Erythroblast (primary cell): ENCODE measurements around the gene BCAP31.
A peak's percentile ranks its signal among the peaks of the same experiment; 100 is the strongest.

Source experiments
- DNase-seq, 2 experiments: peaks; one replicate each; lab custom pipeline; 2025; lab: John Stamatoyannopoulos, UW
- GATA1 ChIP-seq: IDR thresholded peaks from 2 replicates; pipeline ENCODE4 v1.6.1; 2011; ENCODE audit warnings: low read depth, mild to moderate bottlenecking, control low read depth, low read length, moderate library complexity
- POLR2A ChIP-seq: IDR thresholded peaks from 2 replicates; pipeline ENCODE4 v1.6.1; 2011; ENCODE audit warnings: mild to moderate bottlenecking, low read length

BCAP31 gene

DNA sequence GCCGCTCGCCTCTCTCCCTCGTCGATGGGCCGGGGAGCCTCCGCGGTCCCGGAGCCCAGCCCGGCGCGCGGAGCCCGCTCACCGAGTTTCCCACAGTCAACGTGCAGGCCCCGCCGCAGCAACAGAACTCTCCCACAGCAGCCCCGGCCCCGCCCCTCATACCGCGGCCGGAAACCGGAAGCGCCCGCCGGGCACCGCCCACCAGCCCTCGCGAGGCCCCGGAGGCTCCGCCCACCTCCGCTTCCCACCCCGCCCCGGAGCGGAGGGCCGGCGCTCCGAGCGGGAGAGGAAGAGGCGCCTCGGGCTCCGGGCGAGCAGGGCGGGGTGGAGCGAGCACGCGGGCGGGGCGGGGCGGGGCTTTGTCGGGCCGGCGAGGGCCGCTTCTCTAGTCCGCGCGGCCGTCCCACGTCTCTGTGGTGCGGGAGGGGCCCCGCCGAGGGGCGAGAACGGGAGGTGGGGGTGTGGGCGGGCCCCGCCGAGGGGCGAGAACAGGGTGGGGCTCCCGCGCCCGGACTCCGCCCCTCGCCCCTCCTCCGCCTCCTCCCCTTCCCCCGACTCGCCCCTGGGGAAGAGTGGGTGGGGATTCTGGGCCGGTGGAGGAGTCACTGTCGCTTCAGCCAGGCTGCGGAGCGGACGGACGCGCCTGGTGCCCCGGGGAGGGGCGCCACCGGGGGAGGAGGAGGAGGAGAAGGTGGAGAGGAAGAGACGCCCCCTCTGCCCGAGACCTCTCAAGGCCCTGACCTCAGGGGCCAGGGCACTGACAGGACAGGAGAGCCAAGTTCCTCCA is at the start of gene BCAP31, which contains the start of gene ABCD1:
TSS of gene BCAP31 (minus strand) at position 136 of the 787 bp plus-strand sequence. CDS start 1,143 bp downstream, outside the sequence.
TSS of gene ABCD1 (plus strand) at position 605 of the 787 bp plus-strand sequence. CDS start 411 bp downstream, outside the sequence.
- TF ChIP-seq POLR2A (peak; percentile 30), GATA1 (no peak)
- DNase-seq: peak; percentile 92 to 95

DNA sequence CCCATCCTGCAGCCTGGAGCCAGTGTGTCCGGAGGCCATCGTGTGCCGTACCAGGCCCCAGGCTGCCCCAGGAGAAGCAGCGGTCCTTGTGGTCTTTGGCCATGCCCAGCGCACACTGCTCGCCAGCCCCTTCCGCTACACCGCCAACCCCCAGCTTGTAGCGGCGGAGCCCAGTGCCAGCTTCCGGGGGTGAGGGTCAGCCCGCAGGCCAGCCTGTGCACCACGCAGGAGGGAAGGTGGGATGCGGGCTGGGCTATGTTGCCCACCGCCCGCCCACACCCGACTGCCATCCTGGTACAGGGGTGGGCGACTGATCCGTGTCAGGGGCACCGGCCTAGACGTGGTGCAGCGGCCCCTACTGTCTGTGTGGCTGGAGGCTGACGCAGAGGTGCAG is 49.0 kb upstream of the BCAP31 start:
- TF ChIP-seq GATA1: no peak
- no peak for TF ChIP-seq POLR2A
- no peak for DNase-seq

DNA sequence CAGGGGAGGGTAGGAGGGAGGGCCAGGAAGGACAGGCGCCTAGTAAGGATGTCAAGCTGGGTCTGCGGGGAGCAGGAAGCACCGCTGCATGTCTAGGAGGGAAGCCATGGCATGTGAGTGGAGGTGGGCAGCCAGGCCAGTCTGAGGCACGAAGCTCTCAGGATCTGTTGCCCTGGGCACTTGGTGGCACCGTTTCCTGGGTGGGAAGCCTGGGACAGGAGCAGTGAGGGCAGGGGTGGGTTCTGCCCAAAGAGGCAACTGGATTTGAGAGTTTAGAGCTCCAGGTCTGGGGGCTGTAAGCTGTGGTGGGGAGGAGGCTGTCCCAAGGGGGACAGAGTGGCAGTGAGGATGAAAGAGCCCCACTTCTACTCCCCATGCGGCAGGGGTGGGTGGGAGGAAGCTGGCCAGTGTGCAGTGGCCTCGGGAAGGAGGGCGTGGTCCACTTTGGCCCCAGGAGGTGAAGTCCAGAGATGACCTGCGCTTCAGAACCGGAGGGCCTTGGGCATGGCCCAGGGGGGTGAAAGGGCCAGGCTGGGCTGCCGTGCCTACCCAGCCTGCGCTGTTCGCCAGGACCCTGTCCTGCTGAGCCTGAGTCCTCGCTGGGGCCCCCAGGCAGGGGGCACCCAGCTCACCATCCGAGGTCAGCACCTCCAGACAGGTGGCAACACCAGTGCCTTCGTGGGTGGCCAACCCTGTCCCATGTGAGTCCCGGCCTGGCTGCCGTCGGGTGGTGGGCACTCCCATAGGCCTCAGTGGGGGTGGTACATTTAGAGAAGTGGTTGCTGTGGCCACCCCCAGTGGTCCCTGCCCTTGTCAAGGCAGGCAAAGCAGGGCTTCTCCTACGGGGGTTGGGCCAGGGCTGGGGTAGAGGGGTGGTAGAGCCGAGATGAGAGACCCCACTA is 48.4 kb upstream of the BCAP31 start:
- TF ChIP-seq GATA1 (no peak), POLR2A (no peak)
- DNase-seq: no peak

DNA sequence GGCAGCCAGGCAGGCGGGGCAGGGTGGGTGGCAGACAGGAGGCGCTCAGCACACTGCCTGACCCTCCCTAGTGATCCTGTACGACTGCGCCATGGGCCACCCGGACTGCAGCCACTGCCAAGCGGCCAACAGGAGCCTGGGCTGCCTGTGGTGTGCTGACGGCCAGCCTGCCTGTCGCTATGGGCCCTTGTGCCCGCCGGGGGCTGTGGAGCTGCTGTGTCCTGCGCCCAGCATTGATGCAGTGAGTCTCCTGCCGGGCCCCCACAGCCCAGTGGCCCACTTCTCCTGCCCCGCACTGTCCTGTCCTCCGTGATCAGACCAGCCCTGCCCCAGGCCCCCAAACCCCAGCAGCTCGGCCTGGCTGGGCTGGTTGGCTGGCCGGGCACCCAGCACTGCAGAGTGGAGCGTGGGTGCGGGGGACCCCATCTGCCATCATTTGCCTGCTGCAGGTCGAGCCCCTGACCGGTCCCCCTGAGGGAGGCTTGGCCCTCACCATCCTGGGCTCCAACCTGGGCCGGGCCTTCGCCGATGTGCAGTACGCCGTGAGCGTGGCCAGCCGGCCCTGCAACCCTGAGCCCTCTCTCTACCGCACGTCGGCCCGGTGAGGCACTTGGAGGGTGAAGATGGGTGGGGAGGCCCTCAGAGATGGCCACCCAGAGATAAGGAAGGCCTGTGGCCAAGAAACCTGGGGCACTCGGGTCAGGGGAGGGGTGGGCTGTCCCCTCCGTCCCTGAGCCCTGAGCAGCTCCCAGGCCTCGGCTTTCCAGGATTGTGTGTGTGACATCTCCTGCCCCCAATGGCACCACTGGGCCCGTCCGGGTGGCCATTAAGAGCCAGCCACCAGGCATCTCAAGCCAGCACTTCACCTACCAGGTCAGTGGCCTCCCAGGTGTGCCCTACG is 47.5 kb upstream of the BCAP31 start:
- TF ChIP-seq GATA1 (no peak), POLR2A (no peak)
- no peak for DNase-seq

DNA sequence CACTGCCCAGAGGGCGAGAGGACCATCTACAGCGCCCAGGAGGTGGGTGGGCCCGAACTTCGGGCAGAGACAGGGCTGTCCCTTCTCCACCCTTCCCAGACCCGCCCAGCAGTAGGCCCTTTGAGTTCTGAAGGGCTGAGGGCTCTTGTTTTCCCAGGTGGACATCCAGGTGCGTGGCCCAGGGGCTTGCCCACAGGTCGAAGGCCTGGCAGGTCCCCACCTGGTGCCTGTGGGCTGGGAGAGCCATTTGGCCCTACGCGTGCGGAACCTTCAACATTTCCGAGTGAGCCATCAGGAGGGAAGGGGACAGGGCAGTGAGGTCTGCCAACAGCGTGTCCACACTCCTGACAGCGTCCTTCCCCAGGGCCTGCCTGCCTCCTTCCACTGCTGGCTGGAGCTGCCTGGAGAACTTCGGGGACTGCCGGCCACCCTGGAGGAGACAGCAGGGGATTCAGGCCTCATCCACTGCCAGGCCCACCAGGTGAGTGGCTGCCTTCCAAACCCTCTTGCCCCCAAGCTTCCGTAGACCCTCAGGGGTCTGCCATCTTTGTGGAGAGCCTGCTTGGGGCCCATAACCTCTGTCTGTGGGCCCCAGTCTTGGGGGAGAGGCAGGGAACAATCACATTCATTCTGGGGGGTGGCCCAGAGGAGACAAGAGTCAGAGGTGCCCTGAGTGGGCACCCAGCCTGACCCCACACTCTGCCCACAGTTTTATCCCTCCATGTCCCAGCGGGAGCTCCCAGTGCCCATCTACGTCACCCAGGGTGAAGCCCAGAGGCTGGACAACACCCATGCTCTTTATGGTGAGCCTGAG is 46.6 kb upstream of the BCAP31 start:
- no peak for DNase-seq
- TF ChIP-seq GATA1 (no peak), POLR2A (no peak)

DNA sequence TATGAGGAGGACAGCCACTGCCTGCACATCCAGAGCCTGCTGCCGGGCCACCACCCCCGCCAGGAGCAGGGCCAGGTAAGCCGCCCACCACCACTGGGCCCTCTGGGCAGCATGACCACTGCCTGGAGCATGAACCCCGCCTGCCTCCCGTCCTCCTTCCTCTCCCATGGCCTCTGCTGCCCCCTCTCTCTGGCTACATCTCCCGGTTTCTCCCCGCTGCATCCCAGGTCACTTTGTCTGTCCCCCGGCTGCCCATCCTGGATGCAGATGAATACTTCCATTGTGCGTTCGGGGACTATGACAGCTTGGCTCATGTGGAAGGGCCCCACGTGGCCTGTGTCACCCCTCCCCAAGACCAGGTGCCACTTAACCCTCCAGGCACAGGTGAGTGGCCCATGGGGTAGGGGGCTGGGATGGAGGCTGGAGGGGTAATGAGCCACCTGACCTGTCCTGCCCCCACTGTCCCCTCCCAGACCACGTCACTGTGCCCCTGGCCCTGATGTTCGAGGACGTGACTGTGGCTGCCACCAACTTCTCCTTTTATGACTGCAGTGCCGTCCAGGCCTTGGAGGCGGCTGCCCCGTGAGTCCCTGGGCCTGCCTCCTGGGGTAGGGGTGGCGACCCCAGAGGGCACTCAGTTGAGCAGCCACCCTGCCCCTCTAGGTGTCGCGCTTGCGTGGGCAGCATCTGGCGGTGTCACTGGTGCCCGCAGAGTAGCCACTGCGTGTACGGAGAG is 45.8 kb upstream of the BCAP31 start:
- no peak for DNase-seq
- TF ChIP-seq GATA1 (no peak), POLR2A (no peak)

DNA sequence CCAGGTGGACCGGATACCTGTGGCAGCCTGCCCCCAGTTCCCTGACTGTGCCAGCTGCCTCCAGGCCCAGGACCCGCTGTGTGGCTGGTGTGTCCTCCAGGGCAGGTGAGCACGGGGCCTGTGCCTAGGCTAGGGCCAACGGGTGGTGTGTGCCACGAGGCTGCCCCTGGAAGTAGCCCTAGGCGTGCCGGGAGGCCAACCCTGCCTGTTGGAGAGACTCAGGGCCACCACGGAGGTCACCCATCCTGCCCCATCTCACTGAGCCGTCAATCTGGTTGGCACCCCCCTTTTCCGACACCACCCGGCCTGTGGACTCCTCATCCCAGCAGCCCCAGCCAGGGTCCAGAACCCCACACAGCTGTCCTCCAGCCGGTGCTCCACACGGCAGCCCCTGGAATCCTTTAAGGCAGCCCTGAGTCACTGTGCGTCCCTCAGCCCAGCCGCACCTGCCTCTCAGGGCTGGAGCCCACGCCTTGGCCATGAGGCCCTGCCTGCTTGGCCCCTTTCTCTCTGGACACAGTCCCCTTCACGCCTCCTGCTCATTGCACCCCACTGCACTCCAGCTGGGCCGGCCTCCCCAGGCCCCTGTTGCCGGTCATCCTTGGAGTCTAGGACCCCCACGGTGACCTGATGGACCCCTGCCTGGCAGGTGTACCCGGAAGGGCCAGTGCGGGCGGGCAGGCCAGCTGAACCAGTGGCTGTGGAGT is 45.1 kb upstream of the BCAP31 start:
- no peak for TF ChIP-seq GATA1
- TF ChIP-seq POLR2A: no peak
- DNase-seq: no peak

DNA sequence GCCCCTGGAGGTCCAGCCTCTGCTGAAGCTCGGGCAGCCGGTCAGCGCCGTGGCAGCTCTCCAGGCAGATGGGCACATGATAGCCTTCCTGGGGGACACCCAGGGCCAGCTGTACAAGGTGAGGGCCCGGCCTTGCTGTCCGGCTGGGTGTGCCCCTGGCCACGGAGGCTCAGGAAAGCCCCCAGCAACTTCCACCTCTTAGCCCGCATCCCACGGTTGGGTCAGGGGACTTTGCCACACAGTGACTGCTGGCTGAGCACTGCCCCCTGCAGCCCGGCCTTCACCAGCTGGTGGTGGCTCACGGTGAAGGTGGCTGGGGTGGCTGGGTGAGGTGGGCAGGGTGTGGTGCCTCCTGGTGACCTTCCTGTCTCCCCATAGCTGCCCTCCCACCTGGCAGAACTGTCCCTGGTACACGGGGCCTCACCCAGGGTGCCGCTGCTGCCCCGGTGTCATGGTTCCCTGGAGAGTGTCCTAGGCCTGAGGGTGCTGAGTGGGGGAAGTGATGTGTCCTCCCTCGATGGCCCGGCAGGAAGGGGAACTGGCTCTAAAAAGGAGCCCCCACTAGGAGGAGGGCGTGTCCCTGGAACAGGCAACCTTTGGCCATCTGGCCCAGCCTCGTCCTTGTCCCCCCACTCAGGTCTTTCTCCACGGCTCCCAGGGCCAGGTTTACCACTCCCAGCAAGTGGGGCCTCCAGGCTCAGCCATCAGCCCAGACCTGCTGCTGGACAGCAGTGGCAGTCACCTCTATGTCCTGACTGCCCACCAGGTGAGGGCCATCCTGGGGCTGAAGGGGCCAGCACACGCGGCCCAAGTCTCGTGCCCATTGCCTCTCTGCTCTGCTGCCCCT is 44.3 kb upstream of the BCAP31 start:
- DNase-seq: no peak
- TF ChIP-seq GATA1 (no peak), POLR2A (no peak)

DNA sequence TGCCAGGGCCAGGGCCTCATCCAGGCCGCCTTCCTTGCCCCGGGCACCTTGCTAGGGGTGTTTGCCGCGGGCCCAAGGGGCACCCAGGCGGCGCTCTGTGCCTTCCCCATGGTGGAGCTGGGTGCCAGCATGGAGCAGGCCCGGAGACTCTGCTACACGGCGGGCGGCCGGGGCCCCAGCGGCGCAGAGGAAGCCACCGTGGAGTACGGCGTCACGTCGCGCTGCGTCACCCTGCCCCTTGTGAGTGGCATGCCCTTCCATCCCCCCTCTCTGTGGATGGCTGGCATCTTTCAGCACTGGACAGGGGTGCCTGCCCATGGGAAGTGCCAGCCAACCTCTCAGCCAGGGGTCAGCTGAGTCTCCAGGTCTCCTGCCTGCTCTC is 43.5 kb upstream of the BCAP31 start:
- no peak for TF ChIP-seq POLR2A
- no peak for TF ChIP-seq GATA1
- DNase-seq: no peak

DNA sequence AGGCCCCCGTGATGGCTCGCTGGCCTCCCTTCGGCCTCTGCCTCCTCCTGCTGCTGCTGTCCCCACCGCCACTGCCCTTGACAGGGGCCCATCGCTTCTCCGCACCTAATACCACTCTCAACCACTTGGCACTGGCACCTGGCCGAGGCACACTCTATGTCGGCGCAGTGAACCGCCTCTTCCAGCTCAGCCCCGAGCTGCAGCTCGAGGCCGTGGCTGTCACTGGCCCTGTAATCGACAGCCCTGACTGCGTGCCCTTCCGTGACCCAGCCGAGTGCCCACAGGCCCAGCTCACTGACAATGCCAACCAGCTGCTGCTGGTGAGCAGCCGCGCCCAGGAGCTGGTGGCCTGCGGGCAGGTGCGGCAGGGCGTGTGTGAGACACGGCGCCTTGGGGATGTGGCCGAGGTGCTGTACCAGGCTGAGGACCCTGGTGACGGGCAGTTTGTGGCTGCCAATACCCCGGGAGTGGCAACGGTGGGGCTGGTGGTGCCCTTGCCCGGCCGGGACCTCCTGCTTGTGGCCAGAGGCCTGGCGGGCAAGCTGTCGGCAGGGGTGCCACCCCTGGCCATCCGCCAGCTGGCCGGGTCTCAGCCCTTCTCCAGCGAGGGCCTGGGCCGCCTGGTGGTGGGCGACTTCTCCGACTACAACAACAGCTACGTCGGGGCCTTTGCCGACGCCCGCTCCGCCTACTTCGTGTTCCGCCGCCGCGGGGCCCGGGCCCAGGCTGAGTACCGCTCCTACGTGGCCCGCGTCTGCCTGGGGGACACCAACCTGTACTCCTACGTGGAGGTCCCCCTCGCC is 42.9 kb upstream of the BCAP31 start:
- no peak for TF ChIP-seq GATA1
- TF ChIP-seq POLR2A: no peak
- no peak for DNase-seq
